ENCODE results near the gene KLK13. TPM values are rescaled to one million over a fixed set of nuclear protein-coding genes. Genes with fewer than 3 reads are reported as not detected.

The KLK13 gene
- total RNA-seq, 2 donors from 2014 or later = not detected

- H3K36me3 Mint-ChIP-seq = no peaks in the 10 kb centered on the region
- DNase-seq (ENCODE audit: low spot score in 2 of 2) (no peak), ATAC-seq (no peak)
Observed at GRCh38 chr19:51036519-51036918, 28.4 kb downstream of the KLK13 start.

GRCh38 chr19:51034704-51035103, 30.2 kb downstream of the KLK13 start, which contains the start of gene KLK12:
TSS of gene KLK12 (minus strand) at chr19:51035002. CDS start at chr19:51034621, 381 bp downstream.
- H3K27ac Mint-ChIP-seq = peak within 1 kb of the TSS in 1 of 2 donors; percentile 0
- no peaks in the 10 kb centered on the region for H3K36me3 Mint-ChIP-seq
- no peak for ATAC-seq
- H3K9me3 Mint-ChIP-seq = no peaks in the 10 kb centered on the region
- DNase-seq (ENCODE audit: low spot score in 2 of 2) = no peak

More at GRCh38 chr19:51036519-51036918, 28.4 kb downstream of the KLK13 start:
- Mint-ChIP-seq H3K27ac (no peak overlapping the region), H3K9me3 (no peaks in the 10 kb centered on the region)

GRCh38 chr19:51031880-51032225, 33.0 kb downstream of the KLK13 start:
- ATAC-seq = no peak
- no peak for DNase-seq (ENCODE audit: low spot score in 2 of 2)
- H3K9me3 Mint-ChIP-seq = no peaks in the 10 kb centered on the region

GRCh38 chr19:51031220-51031879, 33.5 kb downstream of the KLK13 start:
- Mint-ChIP-seq H3K27ac (no peak overlapping the region), H3K36me3 (no peaks in the 10 kb centered on the region), H3K9me3 (no peaks in the 10 kb centered on the region)
- ATAC-seq (no peak), DNase-seq (ENCODE audit: low spot score in 2 of 2) (no peak)

More at GRCh38 chr19:51031880-51032225, 33.0 kb downstream of the KLK13 start:
- H3K36me3 Mint-ChIP-seq = no peaks in the 10 kb centered on the region
- H3K27ac Mint-ChIP-seq = no peak overlapping the region

- no peaks in the 10 kb centered on the region for H3K9me3 Mint-ChIP-seq
- DNase-seq (ENCODE audit: low spot score in 2 of 2) (no peak), ATAC-seq (no peak)
- H3K27ac Mint-ChIP-seq = no peak overlapping the region
- no peaks in the 10 kb centered on the region for H3K36me3 Mint-ChIP-seq
Observed at GRCh38 chr19:51030631-51031030, 34.3 kb downstream of the KLK13 start.

- ATAC-seq (no peak), DNase-seq (ENCODE audit: low spot score in 2 of 2) (no peak)
- no peak overlapping the region for H3K27ac Mint-ChIP-seq
- H3K36me3 Mint-ChIP-seq = no peaks in the 10 kb centered on the region
- H3K9me3 Mint-ChIP-seq = no peaks in the 10 kb centered on the region
Observed at GRCh38 chr19:51029718-51030117, 35.2 kb downstream of the KLK13 start.

- Mint-ChIP-seq H3K27ac (no peak overlapping the region), H3K36me3 (no peaks in the 10 kb centered on the region), H3K9me3 (no peaks in the 10 kb centered on the region)
- ATAC-seq = no peak
- DNase-seq (ENCODE audit: low spot score in 2 of 2) = no peak
Observed at GRCh38 chr19:51027873-51028272, 37.0 kb downstream of the KLK13 start.

- DNase-seq (ENCODE audit: low spot score in 2 of 2) (no peak), ATAC-seq (no peak)
- no peak overlapping the region for H3K27ac Mint-ChIP-seq
- no peaks in the 10 kb centered on the region for H3K36me3 Mint-ChIP-seq
- no peaks in the 10 kb centered on the region for H3K9me3 Mint-ChIP-seq
Observed at GRCh38 chr19:51027126-51027806, 37.6 kb downstream of the KLK13 start.

GRCh38 chr19:51026554-51026831, 38.4 kb downstream of the KLK13 start, which contains the start of gene KLK11:
TSS of gene KLK11 (minus strand) at chr19:51026616. CDS start at chr19:51025631, 985 bp downstream.
- Mint-ChIP-seq H3K36me3 (no peaks in the 10 kb centered on the region), H3K9me3 (no peaks in the 10 kb centered on the region), H3K27ac (no peak within 1 kb of the TSS)
- ATAC-seq (peak in 1 of 2 donors; percentile 16), DNase-seq (ENCODE audit: low spot score in 2 of 2) (no peak)

- H3K36me3 Mint-ChIP-seq = no peaks in the 10 kb centered on the region
- no peak overlapping the region for H3K27ac Mint-ChIP-seq
- ATAC-seq (no peak), DNase-seq (ENCODE audit: low spot score in 2 of 2) (no peak)
- no peaks in the 10 kb centered on the region for H3K9me3 Mint-ChIP-seq
Observed at GRCh38 chr19:51025809-51026553, 38.9 kb downstream of the KLK13 start.

- no peak for ATAC-seq
- no peak overlapping the region for H3K27ac Mint-ChIP-seq
- no peak for DNase-seq (ENCODE audit: low spot score in 2 of 2)
- H3K36me3 Mint-ChIP-seq = no peaks in the 10 kb centered on the region
- H3K9me3 Mint-ChIP-seq = no peaks in the 10 kb centered on the region
Observed at GRCh38 chr19:51025401-51025800, 39.5 kb downstream of the KLK13 start.

- ATAC-seq (no peak), DNase-seq (ENCODE audit: low spot score in 2 of 2) (no peak)
- H3K9me3 Mint-ChIP-seq = no peaks in the 10 kb centered on the region
- H3K36me3 Mint-ChIP-seq = no peaks in the 10 kb centered on the region
- H3K27ac Mint-ChIP-seq = no peak overlapping the region
Observed at GRCh38 chr19:51024924-51025323, 40.0 kb downstream of the KLK13 start.

GRCh38 chr19:51023946-51024345, 40.9 kb downstream of the KLK13 start:
- H3K9me3 Mint-ChIP-seq = no peaks in the 10 kb centered on the region
- DNase-seq (ENCODE audit: low spot score in 2 of 2) = no peak
- no peaks in the 10 kb centered on the region for H3K36me3 Mint-ChIP-seq
- H3K27ac Mint-ChIP-seq = no peak overlapping the region
- no peak for ATAC-seq

- H3K36me3 Mint-ChIP-seq = peaks cover 0 to 5% of the 10 kb centered on the region in 2 donors
- H3K9me3 Mint-ChIP-seq = no peaks in the 10 kb centered on the region
- H3K27ac Mint-ChIP-seq = no peak overlapping the region
- DNase-seq (ENCODE audit: low spot score in 2 of 2) (no peak), ATAC-seq (no peak)
Observed at GRCh38 chr19:51022526-51022925, 42.4 kb downstream of the KLK13 start.

- ATAC-seq (peak in 1 of 2 donors; percentile 32), DNase-seq (ENCODE audit: low spot score in 2 of 2) (peak in 1 of 2 donors; percentile 25)
- Mint-ChIP-seq H3K36me3 (peaks cover 0 to 5% of the 10 kb centered on the region in 2 donors), H3K9me3 (no peaks in the 10 kb centered on the region), H3K27ac (no peak overlapping the region)
Observed at GRCh38 chr19:51020988-51021651, 43.8 kb downstream of the KLK13 start.

GRCh38 chr19:51019544-51019925, 45.4 kb downstream of the KLK13 start, which contains the start of gene KLK10:
TSS of gene KLK10 (minus strand) at chr19:51019709. CDS start at chr19:51019130, 579 bp downstream.
- no peak for ATAC-seq
- H3K9me3 Mint-ChIP-seq = no peaks in the 10 kb centered on the region

More at GRCh38 chr19:51019544-51019925, 45.4 kb downstream of the KLK13 start, which contains the start of gene KLK10:
- Mint-ChIP-seq H3K27ac (no peak within 1 kb of the TSS), H3K36me3 (peaks cover 0 to 5% of the 10 kb centered on the region in 2 donors)
- DNase-seq (ENCODE audit: low spot score in 2 of 2) = no peak
